PC-3 (cell line): ENCODE results near the gene RGS9.

Source experiments
- EZH2 ChIP-seq: fragments of 300-600 bp; sonication (generic); IDR thresholded peaks from one replicate; pipeline ENCODE4 v1.6.1; 2017; ENCODE audit warnings: antibody characterized with exemption, mild to moderate bottlenecking, low read length; ENCODE audit not compliant: unreplicated experiment
- EZH2phosphoT487 ChIP-seq: fragments of 300-600 bp; sonication (generic); IDR thresholded peaks from 2 replicates; pipeline ENCODE4 v1.6.1; 2018; ENCODE audit warnings: mild to moderate bottlenecking, antibody characterized with exemption, low read length, borderline replicate concordance
- TF ChIP-seq, protein P1 (sequence below): fragments of 300-600 bp; sonication (generic); conservative IDR thresholded peaks from 2 replicates; pipeline ENCODE4 v1.5.1; 2017; ENCODE audit warnings: antibody characterized with exemption, low read depth, mild to moderate bottlenecking, low read length

DNA sequence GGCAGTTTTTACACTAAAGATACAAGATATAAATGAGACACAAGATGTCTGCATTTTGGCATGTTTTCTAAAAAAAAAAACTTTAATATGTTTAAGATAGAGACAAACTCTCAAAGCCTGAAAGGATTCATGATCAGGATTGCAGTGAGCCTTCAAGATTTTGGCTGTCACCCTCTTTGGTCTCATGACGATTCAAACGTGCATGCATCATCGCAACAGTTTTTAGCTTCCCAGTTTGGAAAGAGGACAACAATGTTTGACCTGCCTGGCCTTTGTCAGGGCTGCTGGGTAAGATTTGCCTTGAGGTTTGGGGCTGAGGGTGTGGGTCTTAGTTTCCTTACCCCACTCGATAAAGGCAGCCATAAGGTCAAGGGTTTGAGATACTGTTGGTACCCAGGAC is 134.1 kb downstream of the RGS9 start:
- TF ChIP-seq, protein P1, sequence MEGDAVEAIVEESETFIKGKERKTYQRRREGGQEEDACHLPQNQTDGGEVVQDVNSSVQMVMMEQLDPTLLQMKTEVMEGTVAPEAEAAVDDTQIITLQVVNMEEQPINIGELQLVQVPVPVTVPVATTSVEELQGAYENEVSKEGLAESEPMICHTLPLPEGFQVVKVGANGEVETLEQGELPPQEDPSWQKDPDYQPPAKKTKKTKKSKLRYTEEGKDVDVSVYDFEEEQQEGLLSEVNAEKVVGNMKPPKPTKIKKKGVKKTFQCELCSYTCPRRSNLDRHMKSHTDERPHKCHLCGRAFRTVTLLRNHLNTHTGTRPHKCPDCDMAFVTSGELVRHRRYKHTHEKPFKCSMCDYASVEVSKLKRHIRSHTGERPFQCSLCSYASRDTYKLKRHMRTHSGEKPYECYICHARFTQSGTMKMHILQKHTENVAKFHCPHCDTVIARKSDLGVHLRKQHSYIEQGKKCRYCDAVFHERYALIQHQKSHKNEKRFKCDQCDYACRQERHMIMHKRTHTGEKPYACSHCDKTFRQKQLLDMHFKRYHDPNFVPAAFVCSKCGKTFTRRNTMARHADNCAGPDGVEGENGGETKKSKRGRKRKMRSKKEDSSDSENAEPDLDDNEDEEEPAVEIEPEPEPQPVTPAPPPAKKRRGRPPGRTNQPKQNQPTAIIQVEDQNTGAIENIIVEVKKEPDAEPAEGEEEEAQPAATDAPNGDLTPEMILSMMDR, result no peak
- TF ChIP-seq EZH2 (no peak), EZH2phosphoT487 (no peak)
